ENCODE data around the gene NUDT1.

NUDT1 gene

DNA sequence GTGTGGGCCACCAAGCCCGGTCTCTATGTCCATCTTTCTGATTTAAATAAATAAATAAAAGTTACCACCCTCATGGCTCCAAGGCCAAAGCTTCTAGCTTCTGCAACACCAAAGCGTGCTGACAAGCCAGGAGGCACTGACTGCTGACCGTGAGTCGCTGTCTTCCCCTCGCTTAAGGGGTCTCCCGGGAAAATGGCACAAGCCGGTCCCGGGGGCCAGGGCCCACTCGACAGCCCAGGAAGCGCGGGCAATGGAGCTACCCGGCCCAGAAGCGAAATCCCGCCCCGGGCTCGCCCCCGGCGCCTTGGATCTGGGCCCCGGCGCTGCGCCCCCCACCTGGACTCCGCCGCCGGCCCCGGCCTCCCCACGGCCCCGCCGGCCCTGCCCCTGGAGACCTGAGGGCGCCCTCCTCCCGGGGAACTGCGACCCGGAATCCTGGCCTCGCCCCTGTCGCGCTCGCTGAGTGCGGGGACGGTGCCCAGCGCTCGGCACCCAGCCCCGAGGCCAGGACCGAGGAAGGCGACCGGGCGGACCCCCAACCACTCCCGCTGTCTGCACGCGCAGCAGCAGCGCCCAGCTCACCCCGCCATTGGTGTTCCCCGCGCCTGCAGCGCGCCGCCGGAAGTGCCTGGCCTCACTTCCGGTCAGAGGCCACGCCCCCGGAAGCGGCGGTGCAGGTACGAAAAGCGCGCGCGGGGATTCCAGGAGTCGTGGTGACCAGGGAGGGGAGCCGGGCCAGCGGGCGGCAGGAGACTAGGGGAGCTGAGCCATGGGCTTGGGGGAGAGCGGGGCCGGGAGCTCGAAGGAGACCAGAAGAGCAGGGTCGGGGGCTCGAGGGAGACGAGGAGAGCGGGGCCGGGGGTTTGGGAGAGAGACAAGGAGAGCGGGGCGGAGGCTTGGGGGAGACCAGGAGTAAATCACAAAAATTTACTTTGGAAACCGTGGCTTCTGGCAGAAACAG is at the start of gene NUDT1, which contains the start of gene MRM2:
TSS of gene NUDT1 (plus strand) at position 647 of the 961 bp plus-strand sequence. CDS start 2,349 bp downstream, outside the sequence.
TSS of gene MRM2 (minus strand) at position 626 of the 961 bp plus-strand sequence. CDS start at position 590, 36 bp downstream.
- in situ Hi-C loops (cut with MboI; ENCODE audit: low sequenced_read_pairs) = no loop called here

GRCh38 chr7:2192831-2193534 is 49.0 kb upstream of the NUDT1 start:
- in situ Hi-C loops (cut with MboI; ENCODE audit: low sequenced_read_pairs) = no loop called here

DNA sequence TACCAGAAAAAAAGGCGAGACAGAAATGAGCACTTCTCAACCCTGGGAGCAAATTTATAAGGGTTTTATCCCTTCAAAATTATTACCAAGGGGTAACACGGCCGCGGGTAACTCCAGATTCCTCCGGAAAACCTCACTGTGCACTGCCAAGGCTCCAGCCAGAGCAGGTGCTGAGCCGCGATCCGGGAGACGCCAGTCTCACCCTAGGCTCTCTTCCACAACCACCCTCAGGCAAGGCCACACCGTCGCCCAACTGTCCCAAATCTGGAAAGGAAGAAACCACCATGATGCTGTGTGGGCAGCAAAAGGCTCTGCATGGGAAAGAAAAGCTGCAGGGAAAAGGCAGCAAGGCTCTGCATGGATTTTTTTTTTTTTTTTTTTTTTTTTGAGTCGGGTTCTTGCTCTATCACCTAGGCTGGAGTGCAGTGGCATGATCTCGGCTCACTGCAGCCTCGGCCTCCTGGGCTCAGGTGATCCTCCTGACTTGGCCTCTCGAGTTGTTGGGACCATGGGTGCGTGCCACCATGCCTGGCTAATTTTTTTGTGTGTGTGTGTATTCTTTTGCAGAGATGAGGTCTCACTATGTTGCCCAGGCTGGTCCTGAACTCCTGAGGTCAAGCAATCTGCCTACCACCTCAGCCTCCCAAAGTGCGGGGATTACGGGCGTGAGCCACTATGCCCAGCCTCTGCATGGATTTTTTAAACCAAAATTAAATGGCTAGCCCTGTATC is 48.3 kb upstream of the NUDT1 start:
- in situ Hi-C loops (cut with MboI; ENCODE audit: low sequenced_read_pairs) = no loop called here

DNA sequence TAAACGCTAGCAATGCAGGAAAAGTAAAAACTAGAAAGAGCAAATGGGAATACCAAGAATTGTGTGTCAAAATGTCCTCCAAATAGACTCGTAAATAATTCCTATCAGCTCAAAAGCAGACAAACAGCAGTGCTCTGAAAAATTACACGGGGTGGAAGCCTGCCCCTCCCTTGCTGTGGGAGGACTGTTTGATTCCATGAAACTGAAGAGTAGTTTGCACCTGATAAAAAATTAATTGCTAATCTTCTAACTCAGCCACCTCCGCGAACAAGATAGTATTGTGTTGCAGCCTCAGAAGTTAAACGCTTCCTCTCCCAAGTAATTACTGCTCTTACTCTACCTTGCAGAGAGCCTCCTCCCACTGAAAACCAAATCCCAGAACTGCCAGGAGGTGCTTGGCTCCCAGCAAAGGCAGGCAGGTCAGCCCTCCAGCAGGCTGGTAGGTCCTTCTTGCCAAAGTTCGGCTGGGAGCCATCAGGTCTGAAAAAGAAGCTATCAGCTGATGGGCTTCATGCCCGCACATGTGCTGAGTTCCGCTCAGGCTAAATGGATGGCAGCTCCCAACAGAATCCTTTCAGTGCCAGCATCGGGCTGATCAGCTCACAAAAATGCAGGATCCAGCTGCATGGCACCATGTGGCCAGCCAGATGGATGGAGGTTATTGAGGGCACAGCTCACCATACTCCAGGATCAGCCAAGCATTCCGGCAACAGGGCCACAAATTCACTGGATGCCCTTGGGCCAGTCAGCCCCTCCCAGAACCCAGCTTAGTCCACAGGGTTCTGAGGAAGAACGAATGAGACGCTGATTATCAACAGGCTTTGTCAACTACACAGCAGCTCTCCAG is 46.4 kb upstream of the NUDT1 start:
- in situ Hi-C loops (cut with MboI; ENCODE audit: low sequenced_read_pairs) = no loop called here

DNA sequence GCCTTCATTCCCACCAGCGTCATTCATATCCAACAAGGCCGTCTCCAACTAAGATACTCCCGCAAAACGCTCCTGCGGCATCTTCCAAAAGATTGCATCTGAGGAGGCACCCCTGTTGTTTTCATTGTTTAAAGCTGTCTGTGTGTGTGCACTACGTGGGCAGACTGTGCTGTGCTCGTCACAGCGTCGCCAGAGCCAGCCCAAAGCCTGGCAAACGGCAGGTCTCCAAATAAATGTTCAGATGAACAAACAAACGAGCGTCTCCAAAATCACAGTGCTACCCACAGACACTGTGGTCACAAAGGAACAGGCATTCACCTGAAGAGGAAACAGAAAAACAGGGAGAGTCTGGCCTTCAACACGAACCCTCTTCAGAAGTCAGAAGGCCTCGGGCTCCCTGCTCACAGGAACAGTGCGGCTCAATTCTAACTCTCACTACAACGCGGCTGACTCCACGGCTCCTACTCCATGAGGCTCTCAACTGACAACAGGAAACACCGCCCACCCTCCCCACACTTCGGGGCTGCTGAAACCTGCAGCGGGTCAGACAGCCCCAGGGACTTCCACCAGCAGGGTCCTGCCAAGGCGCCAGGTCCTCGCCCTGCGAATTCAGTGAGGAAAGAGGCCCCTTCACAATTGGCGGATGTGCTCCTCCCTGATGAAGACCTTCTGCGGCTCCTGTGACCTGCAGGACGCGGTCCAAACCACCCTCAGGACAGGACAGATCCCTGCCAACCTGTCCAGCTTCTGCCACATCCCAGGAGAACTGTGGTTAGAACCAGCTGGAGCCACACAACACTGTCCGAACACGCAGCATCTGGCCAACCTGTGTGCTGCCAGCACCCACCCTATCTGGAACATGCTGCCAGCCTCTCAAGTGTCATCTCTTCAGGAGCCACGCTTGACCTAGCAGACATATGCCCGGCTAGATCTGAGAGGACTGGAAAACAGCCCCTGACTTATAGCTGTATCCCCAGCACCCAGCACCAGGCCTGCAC is 45.3 kb upstream of the NUDT1 start:
- in situ Hi-C loops (cut with MboI; ENCODE audit: low sequenced_read_pairs) = no loop called here

DNA sequence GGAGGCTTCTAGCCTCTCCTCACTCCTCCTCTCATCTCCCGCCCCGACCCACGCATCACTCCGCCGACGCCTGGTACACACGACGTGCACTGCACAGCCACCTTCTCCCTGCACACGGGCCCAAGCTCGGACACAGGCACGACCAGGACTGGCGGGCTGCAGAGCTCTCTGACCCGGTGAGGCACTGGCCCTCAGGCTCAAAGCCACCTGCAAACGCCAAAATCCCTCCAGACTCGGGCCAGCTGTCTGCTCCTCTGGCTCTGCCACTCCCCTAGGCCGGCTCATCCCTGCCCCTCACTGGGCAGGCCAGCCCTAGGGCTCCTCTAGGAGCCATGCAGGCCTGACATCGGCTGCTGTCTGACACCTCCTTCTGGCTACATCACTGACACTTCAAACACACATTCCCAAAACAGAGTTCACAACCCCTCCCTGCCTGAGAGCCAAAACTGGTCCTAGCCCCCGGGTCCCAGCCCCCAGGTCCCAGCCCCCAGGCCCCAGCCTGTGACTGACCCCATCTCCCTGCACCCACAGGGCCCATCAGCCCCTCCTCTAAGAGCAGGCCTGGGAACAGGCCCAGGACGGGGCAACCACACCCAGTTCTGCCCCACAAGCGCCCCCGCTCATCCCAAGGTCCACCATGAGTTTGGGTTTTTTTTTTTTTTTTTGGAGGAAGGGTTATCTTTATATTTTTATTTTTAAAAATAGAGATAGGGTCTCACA is 44.4 kb upstream of the NUDT1 start:
- in situ Hi-C loops (cut with MboI; ENCODE audit: low sequenced_read_pairs) = no loop called here

GRCh38 chr7:2198206-2198605 is 43.8 kb upstream of the NUDT1 start:
- in situ Hi-C loops (cut with MboI; ENCODE audit: low sequenced_read_pairs) = no loop called here

DNA sequence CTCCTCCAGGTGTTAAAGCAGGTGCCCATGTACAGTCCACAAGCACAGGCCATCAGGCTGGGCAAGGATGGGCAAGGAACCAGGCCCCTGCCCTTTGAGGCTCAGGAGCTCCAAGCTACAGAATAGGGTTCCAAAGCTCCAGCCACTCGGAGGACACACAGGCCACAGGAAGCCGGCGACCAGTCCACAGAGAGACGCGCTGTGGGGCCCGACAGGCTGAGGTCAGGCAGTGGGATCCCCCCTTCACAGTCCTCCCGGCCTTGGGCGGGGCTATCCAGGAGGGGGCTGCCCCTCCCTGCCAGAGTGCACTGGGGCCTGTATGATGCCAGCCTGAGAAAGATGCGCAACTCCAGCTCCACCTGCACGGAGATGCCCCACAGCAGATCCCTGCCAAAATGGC is 43.3 kb upstream of the NUDT1 start:
- in situ Hi-C loops (cut with MboI; ENCODE audit: low sequenced_read_pairs) = no loop called here

- in situ Hi-C loops (cut with MboI; ENCODE audit: low sequenced_read_pairs) = no loop called here
Observed at GRCh38 chr7:2199528-2199927, 42.5 kb upstream of the NUDT1 start.

DNA sequence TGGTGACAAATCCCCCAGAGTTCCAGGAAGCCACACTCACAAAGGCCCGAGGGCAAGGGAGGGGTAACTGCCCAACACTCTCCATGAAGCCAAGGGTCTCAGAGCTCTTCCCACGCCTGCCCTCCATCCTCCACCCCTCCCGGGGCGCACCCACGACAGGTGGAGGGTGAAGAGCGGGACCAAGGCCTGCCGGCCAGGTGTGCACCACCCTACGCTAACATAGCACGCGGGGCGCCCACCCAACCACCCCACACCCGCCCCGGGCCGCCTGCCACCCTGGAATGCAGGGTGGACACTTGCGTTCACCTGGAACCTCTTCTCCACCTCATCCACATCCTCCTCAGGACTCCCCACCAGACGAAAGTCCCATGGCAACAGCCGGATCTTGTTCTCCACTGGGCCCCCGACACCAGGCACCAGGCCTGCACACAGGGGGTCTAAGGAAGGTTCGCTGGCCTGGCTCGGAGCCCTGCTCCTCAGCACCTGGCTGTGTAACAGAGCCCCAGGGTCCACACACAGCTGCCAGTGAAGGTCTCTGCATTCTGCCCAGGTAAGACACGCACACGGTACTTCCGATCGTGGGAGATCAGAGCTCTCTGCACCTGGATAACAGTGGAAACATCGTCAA is 42.0 kb upstream of the NUDT1 start:
- in situ Hi-C loops (cut with MboI; ENCODE audit: low sequenced_read_pairs) = no loop called here

DNA sequence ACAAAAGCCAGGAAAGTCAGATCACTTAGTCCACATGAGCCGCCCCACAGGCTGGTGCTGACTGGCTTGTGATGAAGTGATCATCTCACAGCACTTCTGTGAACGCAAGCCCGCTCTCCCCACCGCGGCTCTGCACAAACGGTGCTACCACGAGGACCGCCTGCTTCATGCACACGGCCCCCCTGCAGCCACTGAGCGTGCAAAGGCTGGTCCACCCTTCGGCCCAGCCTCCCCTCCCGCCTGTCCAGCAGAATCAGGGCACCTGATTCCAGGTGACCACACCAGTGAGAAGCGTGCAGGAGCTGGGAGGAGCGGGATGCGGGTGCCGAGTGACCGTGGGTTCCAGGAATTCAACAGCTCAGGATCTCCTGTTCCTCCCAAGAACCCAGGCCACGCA is 41.4 kb upstream of the NUDT1 start:
- in situ Hi-C loops (cut with MboI; ENCODE audit: low sequenced_read_pairs) = no loop called here

DNA sequence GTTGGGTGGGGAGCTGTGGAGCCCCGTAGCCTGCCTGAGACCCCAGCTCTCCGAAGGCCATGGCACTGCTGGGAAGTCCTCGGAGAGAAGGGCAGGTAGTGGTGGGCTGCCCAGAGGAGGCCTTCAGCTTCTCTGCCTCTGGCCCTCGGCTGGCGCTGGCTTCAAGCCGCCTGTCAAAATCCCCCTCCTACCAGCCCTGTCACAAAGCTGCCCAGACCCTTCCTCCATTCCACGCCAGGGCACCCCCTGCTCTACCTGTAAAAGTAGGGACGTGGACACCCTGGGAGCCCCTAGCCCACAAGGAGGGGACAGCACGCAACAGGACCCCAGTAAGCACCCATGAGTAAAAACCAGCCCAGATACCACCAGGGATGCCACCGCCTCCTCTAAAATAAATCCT is 40.9 kb upstream of the NUDT1 start:
- in situ Hi-C loops (cut with MboI; ENCODE audit: low sequenced_read_pairs) = no loop called here

DNA sequence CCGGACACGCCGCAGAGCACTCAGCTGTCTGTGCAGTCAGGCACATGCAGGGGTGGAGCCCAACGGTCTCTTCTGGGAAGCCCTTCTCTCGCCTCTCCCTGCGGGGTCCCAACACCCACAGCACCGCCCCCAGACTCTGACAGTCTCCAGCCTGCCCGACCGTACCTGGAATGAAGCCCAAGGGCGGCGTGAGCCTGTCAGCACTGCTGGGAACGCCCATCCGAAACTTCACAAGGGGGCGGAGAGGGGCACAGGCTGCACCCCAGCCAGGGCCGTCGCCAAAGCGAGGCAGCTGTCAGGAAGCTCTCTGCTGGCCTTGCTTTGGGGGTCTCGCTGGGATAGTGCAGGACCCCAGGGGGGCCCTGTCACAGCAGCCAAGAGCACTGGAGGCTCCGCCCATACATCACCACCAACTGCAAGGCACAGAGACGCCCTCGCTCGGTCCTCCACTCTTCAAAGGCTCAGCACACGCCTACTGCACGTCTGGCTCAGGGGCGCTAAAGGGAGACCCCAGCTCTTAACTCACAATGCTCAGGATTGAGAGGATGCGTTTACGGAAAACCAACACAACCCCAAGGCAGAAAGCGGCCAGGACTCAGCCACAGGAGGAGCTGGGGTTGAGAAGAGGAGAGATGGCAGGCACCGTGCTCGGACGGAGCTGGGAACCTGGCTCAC is 40.2 kb upstream of the NUDT1 start:
- in situ Hi-C loops (cut with MboI; ENCODE audit: low sequenced_read_pairs) = no loop called here

DNA sequence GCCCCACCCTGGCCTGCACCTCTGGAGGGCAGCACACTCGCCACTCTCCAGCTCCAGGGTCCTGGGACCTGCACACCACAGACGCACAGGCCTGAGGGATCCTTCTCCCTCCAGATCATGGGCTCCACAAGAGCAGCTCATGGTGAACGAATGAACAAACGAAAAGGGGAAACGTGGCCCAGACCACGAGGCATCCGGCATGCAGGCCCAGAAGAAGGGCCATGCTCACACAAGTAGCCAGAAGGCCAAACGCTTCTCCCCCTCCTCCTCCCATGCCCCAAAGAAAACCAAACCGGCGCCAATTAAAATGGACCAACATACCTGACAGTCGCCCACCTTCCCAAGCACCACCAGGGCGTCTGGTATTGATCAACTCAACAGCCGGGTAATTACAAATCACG is 39.7 kb upstream of the NUDT1 start:
- in situ Hi-C loops (cut with MboI; ENCODE audit: low sequenced_read_pairs) = no loop called here

DNA sequence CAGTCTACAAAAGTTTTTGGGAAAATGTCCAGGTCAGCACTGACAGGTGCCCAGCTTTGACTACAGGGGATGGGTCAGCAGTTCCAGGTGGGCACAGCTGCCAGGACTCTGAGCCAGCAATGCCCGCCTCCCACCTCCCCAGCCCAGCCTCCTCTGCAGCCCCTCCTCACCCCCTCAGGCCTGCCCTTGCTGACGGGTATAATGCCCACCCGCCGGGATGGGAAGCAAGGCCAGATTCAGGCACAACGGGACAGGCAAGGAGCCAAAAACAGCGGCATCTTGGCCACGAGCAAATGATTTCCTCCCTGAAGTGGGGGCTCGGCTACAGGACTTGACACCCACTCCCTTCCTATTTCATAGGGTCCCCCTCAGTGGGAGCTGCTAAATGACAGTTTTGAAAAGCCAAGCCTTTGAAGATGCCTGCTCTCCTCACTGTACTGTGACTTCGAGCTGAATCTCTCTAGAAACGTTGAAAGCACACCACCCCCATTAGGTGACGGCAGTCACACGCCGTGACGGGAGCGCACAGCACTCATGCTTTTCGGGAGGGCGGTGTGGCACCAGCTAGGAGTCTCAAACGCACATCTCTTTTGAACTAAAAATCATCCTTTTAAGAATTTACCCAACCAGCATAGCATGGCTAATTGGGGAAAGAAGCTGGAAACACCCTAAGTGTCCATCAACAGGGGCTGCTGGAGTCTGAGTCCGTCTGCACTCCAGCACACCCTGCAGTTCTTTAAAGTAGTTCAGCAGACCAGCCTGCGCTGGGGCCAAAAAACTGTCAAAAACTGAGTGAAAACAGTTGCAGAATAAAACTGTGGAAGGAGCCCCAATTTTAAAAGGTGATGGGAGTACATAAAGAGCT is 38.9 kb upstream of the NUDT1 start:
- in situ Hi-C loops (cut with MboI; ENCODE audit: low sequenced_read_pairs) = no loop called here

DNA sequence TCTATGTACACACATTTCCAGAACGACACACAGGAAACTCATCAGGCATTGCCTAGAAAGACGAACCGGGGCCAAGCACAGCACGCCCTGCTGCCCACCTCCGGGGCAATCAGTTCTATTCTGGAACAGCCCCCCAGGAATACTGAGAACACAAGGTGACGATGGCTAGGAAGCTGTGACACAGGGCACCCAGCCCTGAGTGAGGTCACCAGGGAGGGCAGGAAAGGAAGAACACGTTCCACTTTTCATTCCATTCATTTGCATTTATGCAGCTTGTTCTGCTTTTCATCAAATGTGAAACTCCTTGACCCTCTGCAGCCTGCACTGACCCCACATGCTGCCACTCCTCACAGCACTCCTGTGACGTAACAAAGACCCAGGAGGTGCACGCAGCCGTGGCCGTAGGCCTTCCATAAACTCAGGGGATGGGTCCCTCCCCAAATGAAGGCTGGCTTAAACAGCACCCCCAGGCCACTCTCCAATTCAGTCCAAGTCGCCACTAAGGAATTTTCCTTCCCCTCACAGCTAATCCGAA is 38.2 kb upstream of the NUDT1 start:
- in situ Hi-C loops (cut with MboI; ENCODE audit: low sequenced_read_pairs) = no loop called here

Measured in hTERT RPE-1 (cell line).